ENCODE data around the gene SPTB.

The SPTB gene

GRCh38 chr14:64763085-64763782, 116.5 kb downstream of the SPTB start:
- DNase-seq, result no peak

GRCh38 chr14:64762044-64763034, 117.4 kb downstream of the SPTB start:
- DNase-seq, result no peak

DNA sequence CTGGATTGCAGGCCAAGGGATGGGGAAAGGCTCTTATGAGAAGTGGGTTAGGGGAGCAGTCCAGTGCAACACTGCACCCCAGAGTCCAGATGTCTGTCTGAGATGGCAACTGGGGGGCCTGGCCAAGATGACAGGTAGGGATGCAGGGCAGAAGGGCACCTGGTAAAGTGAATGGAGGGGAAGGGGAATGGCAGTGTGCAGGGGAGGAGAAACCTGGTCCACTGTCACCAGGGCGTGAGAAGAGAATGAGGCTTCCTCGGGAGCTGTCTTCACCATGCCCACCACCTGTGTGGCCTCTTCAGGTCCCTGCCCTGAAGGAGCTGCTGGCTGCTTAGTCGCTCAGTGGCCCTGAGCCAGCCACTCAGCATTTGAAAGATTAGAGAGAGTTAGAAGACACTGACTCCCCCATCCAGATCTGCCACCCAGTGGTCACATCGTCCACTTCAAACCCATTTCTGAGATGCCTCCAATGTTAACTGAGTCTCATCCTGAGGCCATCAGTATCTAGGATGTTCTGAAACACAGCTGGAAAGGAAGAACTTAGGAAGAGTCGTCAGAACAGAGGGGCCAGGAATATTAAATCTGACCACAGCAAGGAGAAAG, 118.2 kb downstream of the SPTB start:
- no peak for DNase-seq

DNA sequence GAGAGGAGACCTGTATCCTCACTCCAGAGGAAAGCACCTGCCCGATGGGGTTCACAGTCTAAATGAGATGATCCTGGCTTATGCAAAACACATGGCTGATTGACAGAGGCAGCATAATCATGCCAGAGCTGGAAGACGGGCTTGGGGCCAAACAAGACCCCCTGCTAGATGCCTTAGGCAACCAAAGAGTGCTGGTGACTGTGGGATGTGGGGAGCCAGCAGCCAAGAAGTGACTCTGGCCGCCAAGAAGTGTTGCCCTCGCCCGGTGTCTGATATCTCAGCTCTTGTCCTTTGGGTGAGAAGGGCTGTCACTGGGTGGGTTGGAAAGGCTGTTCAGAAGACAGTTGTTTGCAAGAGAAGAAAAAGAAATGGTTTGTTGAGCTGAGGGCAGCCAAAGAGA, 118.8 kb downstream of the SPTB start:
- DNase-seq, result no peak

DNA sequence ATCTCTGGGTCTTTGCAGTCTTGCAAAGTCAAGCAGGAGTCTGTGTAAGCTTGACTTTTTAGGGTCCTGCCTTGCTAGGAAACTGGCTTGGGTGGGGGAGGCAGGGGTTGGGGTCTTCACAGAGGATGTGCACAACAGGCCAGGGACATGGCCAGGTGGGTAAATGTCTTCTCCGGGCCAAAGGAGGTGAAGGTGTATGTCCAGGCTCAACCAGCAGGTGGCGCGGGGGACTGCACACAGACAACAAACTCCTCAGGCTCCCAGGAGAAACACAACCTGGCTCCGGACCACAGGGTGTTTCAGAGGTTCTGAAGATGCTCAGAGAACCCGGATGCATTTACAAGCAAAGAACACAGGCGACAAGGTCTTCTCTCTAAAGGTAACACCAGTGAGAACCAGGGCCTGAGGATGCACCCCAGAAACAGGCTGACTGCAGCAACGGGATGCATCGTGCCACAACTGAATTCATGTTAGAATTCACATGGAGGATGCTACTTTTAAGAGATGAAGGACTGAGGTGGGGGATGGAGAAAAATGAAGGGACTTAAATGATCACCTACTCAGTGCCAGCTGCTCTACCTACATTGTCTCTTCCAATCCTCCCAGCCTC, 119.5 kb downstream of the SPTB start:
- DNase-seq, result no peak

GRCh38 chr14:64759555-64759938, 120.2 kb downstream of the SPTB start:
- DNase-seq, result no peak

DNA sequence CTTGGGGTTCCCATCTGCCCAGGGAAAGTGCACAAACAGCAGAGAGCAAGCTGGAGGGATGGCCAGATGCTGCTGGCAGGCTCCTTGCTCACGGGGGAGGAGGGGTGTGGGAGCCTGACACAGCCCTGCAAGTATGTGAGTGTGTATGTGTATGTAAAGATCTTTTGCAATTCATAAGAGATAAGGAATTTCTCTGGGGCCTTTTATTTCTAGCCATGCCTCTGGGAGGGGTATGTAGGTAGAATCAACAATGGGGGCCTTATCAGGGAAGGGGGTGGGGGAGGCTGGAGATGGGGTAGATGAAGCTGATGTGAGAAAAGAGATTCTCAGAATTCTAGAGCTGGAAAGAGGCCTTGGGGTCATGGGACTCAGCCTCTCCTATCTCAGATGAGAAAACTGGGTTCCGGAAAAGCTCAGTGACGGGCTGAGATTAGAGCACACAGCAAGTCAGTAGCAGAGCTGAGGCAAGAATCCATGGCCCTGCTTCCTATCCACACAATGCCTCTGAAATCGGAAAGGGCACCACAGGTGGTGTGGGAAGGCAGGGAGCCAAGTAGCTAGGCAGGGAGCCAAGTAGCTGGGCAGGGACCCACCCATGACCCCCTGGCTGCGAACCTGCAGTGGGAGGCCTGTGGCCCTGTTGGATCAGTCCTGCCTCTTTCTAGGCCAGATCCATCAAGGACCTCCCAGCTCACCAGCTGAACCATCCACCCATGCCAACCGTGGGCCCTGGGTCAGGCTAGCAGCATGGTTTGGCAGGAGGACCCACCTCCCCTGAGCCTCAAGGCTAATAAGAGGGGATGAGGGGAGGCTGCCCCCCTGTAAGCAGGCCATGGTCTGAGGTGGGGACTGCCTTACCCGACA, 120.8 kb downstream of the SPTB start:
- DNase-seq, result no peak

- no peak for DNase-seq
Observed at GRCh38 chr14:64758025-64758521, 121.6 kb downstream of the SPTB start.

- DNase-seq, result no peak
Observed at GRCh38 chr14:64757601-64758000, 122.1 kb downstream of the SPTB start.

DNA sequence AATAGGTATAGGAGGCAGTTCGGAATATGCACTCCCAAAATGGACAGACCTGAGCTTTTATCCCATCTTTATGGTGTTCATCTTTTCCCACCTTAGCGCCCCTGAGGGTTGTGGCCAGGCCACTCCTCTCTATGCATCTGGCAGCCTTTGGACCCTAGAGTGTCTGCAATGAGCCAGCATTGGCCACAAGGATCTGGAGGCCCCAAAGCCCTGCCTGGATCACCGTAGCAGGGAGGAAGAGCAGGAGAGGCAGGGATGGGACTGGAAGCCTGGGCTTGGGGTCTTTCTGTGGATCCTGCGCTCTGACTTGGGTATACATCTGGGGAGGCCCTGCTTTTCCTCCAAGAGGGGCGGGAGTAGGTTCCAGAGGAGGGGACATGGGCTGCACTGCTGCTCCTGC, 123.0 kb downstream of the SPTB start:
- no peak for DNase-seq

- DNase-seq, result no peak
Observed at GRCh38 chr14:64755781-64756221, 123.9 kb downstream of the SPTB start.

DNA sequence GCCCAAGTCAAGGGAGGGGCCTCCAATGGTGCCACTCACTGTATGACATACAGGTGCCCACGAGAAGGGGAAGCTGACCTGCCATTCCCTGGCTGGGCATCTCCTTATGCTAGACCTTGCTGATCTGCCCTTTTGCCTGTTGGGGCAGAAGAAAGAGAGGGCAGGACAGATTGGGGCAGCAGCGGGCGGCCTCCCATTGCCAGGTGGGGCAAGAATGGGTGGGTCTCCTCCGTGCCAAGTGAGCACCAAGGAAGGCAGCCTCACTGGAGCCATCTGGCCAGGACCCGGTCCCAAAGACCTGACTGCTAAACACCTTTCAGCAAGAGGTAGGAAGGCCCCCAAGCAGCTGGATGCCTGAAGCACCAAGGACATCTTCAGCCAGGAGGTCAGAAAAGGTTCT, 125.0 kb downstream of the SPTB start:
- no peak for DNase-seq

- no peak for DNase-seq
Observed at GRCh38 chr14:64753999-64754398, 125.7 kb downstream of the SPTB start.

GRCh38 chr14:64753374-64753773, 126.3 kb downstream of the SPTB start:
- DNase-seq, result no peak

- DNase-seq, result no peak
Observed at GRCh38 chr14:64752909-64753308, 126.8 kb downstream of the SPTB start.

DNA sequence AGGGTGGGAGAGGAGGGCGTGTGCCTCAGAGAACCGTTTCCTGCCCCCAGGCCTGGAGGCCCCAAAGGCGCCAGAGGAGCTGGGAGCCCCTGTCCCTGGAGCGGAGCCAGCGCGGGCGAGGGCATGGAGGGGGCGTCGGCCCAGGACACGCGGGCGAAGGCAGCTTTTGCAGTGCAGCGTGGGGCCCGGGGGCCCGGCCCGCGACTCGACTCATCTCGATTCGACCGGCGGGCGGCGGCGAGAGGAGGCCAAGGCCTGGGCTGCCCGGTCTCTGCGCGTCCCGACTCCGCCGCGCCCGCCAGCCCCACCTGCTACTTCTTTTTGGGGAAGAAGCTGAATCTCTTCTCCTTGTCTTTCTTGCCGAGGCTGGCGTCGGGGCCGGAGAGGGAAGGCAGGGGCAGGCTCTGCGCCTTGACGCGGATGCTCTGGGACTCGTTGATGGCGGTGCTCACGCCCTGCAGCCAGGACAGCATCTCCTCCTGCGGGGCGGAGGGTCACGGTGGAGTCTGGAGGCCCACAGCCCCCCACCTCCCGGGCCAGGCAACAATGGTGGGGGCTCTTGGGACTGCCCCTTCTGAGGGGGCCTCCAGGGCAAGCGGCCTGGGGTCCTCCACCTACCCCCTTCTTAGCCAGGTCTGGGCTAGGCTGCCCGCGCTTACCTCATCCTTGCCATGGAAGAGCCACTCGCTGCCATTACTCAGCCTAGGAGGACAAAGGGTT, 130.6 kb downstream of the SPTB start:
- no peak for DNase-seq

DNA sequence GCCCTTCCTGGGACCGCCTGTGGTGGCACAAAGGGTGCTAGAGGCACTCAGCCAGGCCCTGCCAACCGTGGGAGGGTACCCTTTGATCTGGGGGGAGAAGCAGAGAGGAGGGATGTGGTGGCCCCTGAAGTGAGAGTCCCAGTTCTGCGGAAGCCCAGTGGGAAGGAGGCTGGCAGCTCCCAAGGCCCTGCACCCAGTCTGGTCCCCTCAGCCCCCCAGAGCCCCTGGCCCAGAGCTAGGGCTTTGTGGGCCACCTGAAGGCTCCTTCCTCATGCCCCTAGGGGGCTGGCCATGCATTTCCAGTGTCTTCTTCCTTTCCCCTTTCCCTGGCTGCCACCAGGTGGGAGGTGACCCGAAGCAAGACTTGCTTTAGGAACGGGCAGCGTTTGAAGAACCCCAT, 131.2 kb downstream of the SPTB start:
- no peak for DNase-seq

- no peak for DNase-seq
Observed at GRCh38 chr14:64747327-64747726, 132.4 kb downstream of the SPTB start.

- DNase-seq, result no peak
Observed at GRCh38 chr14:64746298-64747250, 133.1 kb downstream of the SPTB start.

DNA sequence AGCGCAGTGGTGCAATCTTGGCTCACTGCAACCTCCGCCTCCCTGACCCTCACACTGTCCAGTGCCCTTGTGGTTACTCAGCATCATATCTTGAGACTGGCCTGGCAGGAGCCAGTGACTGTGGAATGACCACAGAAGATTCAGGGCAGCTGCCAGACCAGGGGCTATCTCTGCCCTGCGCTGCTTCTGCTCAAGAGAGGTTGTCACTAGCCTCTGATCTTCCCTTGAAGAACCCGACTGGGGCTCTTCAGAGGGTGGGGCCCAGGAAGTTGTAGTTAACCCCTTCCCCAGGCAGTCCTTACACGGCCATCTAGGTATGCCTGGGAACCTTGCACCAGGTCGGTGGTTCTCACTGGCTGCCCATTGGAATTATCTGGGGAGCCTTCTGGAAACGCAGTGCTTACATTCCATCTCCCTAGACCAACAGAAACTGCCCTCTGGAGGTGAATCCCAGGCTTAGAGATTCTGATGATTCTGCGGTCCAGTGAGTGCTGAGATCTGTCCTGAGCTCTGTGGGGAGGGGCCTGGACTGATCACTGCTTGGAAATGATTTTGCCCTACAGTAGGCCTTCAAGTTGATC, 134.1 kb downstream of the SPTB start:
- DNase-seq, result no peak
